H9 (cell line): ENCODE results near the gene TLN1. TPM values are rescaled to one million over a fixed set of nuclear protein-coding genes. Genes with fewer than 3 reads are reported as not detected.

Source experiments
- DNase-seq: peaks from one replicate; pipeline ENCODE4 v3.0.0-alpha.2; 2017
- H2AFZ ChIP-seq: one replicate; pipeline ENCODE4 v1.6.1; 2013; ENCODE audit warnings: mild to moderate bottlenecking, low read length, control low read depth, moderate library complexity
- H2AK5ac ChIP-seq: 2 replicates; pipeline ENCODE4 v1.6.1; 2013; ENCODE audit warnings: low read length, control low read depth, mixed read lengths; ENCODE audit not compliant: insufficient read length
- H2BK120ac ChIP-seq: one replicate; pipeline ENCODE4 v1.6.1; 2013; ENCODE audit warnings: low read depth, mild to moderate bottlenecking, low read length, control low read depth, inconsistent platforms; ENCODE audit not compliant: poor library complexity, severe bottlenecking
- H2BK12ac ChIP-seq: 2 replicates; pipeline ENCODE4 v1.6.1; 2013; ENCODE audit warnings: low read length, control low read depth, mixed read lengths, low read depth; ENCODE audit not compliant: insufficient read length
- H2BK15ac ChIP-seq: 2 replicates; pipeline ENCODE4 v1.6.1; 2013; ENCODE audit warnings: low read depth, low read length, control low read depth
- H2BK20ac ChIP-seq: one replicate; pipeline ENCODE4 v1.6.1; 2013; ENCODE audit warnings: low read depth, mild to moderate bottlenecking, low read length, control low read depth, inconsistent platforms; ENCODE audit not compliant: poor library complexity, severe bottlenecking
- H2BK5ac ChIP-seq: 2 replicates; pipeline ENCODE4 v1.6.1; 2013; ENCODE audit warnings: low read length, control low read depth, mixed read lengths; ENCODE audit not compliant: insufficient read length
- H3K14ac ChIP-seq: 2 replicates; pipeline ENCODE4 v1.6.1; 2013; ENCODE audit warnings: low read length, control low read depth; ENCODE audit not compliant: insufficient read depth
- H3K18ac ChIP-seq: 2 replicates; pipeline ENCODE4 v1.6.1; 2013; ENCODE audit warnings: low read depth, mild to moderate bottlenecking, mixed read lengths, low read length, control low read depth; ENCODE audit not compliant: insufficient read length
- H3K23ac ChIP-seq: 2 replicates; pipeline ENCODE4 v1.6.1; 2013; ENCODE audit warnings: low read length, control low read depth, mixed read lengths, low read depth; ENCODE audit not compliant: insufficient read length
- H3K23me2 ChIP-seq: 2 replicates; pipeline ENCODE4 v1.6.1; 2013; ENCODE audit warnings: low read depth, mild to moderate bottlenecking, mixed read lengths, low read length, control low read depth; ENCODE audit not compliant: insufficient read length, poor library complexity, severe bottlenecking
- H3K27ac ChIP-seq: 2 replicates; pipeline ENCODE4 v1.5.1; 2013; ENCODE audit warnings: low read length, control low read depth, mixed read lengths, low read depth; ENCODE audit not compliant: insufficient read length
- H3K27me3 ChIP-seq: 2 replicates; pipeline ENCODE4 v1.6.1; 2013; ENCODE audit warnings: low read length, control low read depth, inconsistent platforms; ENCODE audit not compliant: insufficient read depth
- H3K4ac ChIP-seq: 2 replicates; pipeline ENCODE4 v1.6.1; 2013; ENCODE audit warnings: low read depth, mild to moderate bottlenecking, control low read depth, inconsistent platforms, low read length, moderate library complexity
- H3K4me1 ChIP-seq: 2 replicates; pipeline ENCODE4 v1.6.1; 2013; ENCODE audit warnings: low read length, control low read depth, inconsistent platforms; ENCODE audit not compliant: insufficient read depth
- H3K4me2 ChIP-seq: 2 replicates; pipeline ENCODE4 v1.6.1; 2013; ENCODE audit warnings: low read length, control low read depth, mixed read lengths; ENCODE audit not compliant: insufficient read length, insufficient read depth
- H3K56ac ChIP-seq: 2 replicates; pipeline ENCODE4 v1.6.1; 2013; ENCODE audit warnings: low read depth, mild to moderate bottlenecking, mixed read lengths, low read length, control low read depth; ENCODE audit not compliant: insufficient read length
- H3K79me1 ChIP-seq: 2 replicates; pipeline ENCODE4 v1.6.1; 2013; ENCODE audit warnings: low read depth, mild to moderate bottlenecking, moderate library complexity, low read length, control low read depth, inconsistent platforms; ENCODE audit not compliant: insufficient read depth, poor library complexity, severe bottlenecking
- H3K79me2 ChIP-seq: 2 replicates; pipeline ENCODE4 v1.6.1; 2013; ENCODE audit warnings: low read length, control low read depth, inconsistent platforms; ENCODE audit not compliant: insufficient read depth
- H3K9ac ChIP-seq: 2 replicates; pipeline ENCODE4 v1.6.1; 2013; ENCODE audit warnings: low read length, control low read depth, mixed read lengths; ENCODE audit not compliant: insufficient read length; ENCODE audit errors: extremely low read depth
- H3K9me3 ChIP-seq: one replicate; pipeline ENCODE4 v1.6.1; 2013; ENCODE audit warnings: low read depth, low read length, inconsistent platforms; ENCODE audit not compliant: control insufficient read depth
- H3T11ph ChIP-seq: one replicate; pipeline ENCODE4 v1.6.1; 2013; ENCODE audit warnings: mild to moderate bottlenecking, low read length, control low read depth, inconsistent platforms
- H4K20me1 ChIP-seq: one replicate; pipeline ENCODE4 v1.6.1; 2013; ENCODE audit not compliant: control insufficient read depth, insufficient read length, insufficient read depth
- H4K5ac ChIP-seq: 2 replicates; pipeline ENCODE4 v1.6.1; 2013; ENCODE audit warnings: low read depth, mild to moderate bottlenecking, mixed read lengths, low read length, control low read depth; ENCODE audit not compliant: insufficient read length
- H4K8ac ChIP-seq: replicated peaks from 2 replicates; pipeline ENCODE4 v1.6.1; 2013; ENCODE audit warnings: low read length, control low read depth, mixed read lengths, low read depth; ENCODE audit not compliant: insufficient read length
- H4K91ac ChIP-seq: 2 replicates; pipeline ENCODE4 v1.6.1; 2013; ENCODE audit warnings: low read depth, mild to moderate bottlenecking, moderate library complexity, mixed read lengths, low read length, control low read depth; ENCODE audit not compliant: insufficient read length
- H3K27ac Mint-ChIP-seq, 3 experiments: 2 replicates in 2 of 3; 3 replicates in 1 of 3; pipeline ENCODE4 v1.8.0; 2020 to 2021; ENCODE audit warnings: mixed read lengths in 3 of 3, mild to moderate bottlenecking in 1 of 3, moderate library complexity in 1 of 3
- H3K27me3 Mint-ChIP-seq: 2 replicates; pipeline ENCODE4 v1.8.0; 2021; ENCODE audit warnings: low read depth, mild to moderate bottlenecking, moderate library complexity, mixed read lengths
- H3K36me3 Mint-ChIP-seq, 3 experiments: 2 replicates in 2 of 3; 3 replicates in 1 of 3; pipeline ENCODE4 v1.8.0; 2020 to 2021; ENCODE audit warnings: low read depth in 3 of 3, mixed read lengths in 3 of 3; ENCODE audit not compliant: insufficient read depth in 1 of 3
- H3K4me1 Mint-ChIP-seq, 2 experiments: 2 replicates each; pipeline ENCODE4 v1.8.0; 2020; ENCODE audit warnings: mixed read lengths in 2 of 2
- H3K4me3 Mint-ChIP-seq, 2 experiments: 2 replicates in 1 of 2; 3 replicates in 1 of 2; pipeline ENCODE4 v1.8.0; 2020 to 2021; ENCODE audit warnings: mild to moderate bottlenecking in 2 of 2, mixed read lengths in 2 of 2, moderate library complexity in 1 of 2
- H3K9me3 Mint-ChIP-seq, 2 experiments: 2 replicates in 1 of 2; 3 replicates in 1 of 2; pipeline ENCODE4 v1.8.0; 2020; ENCODE audit warnings: mild to moderate bottlenecking in 2 of 2, mixed read lengths in 2 of 2, moderate library complexity in 1 of 2
- WGBS: extraction: QIAGEN DNeasy Blood & Tissue Kit; methylation state at CpG from one replicate; pipeline ENCODE4 v1.1.7; 2013; ENCODE audit warnings: missing lambda C conversion rate, low lambda C conversion rate, mixed read lengths; ENCODE audit not compliant: insufficient read length; ENCODE audit errors: extremely low coverage; 5-methylcytosine and 5-hydroxymethylcytosine counted together
- total RNA-seq: library from RNA; stranded (reverse); gene quantifications from 2 replicates; pipeline ENCODE4 v1.2.1, GENCODE V29; 2021
- TF ChIP-seq, protein P1 (sequence below): fragments of 200-600 bp; sonication (generic); conservative IDR thresholded peaks from 3 replicates; pipeline ENCODE4 v1.8.0; 2021; ENCODE audit warnings: antibody characterized with exemption, mild to moderate bottlenecking

TLN1 gene
- total RNA-seq, 1 experiment from 2014 or later: 102 TPM

DNA sequence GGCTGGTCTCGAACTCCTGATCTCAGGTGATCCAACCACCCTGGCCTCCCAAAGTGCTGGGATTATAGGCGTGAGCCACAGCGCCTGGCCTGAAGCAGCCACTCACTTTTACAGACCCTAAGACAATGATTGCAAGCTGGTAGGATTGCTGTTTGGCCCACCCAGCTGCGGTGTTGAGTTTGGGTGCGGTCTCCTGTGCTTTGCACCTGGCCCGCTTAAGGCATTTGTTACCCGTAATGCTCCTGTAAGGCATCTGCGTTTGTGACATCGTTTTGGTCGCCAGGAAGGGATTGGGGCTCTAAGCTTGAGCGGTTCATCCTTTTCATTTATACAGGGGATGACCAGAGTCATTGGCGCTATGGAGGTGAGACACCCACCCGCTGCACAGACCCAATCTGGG, 56.8 kb downstream of the TLN1 start:
- H4K91ac ChIP-seq: no peak overlapping the region
- H3K9me3 ChIP-seq: no peaks in the 10 kb centered on the region
- H3T11ph ChIP-seq: no peak overlapping the region
- no peak overlapping the region for H2BK15ac ChIP-seq
- Mint-ChIP-seq H3K36me3 (no peaks in the 10 kb centered on the region; a peak in 1 of 7 replicates), H3K9me3 (no peaks in the 10 kb centered on the region), H3K4me3 (peak overlapping the region; percentile 70 to 82), H3K4me1 (peaks cover 4 to 20% of the 10 kb centered on the region in 2 experiments), H3K27me3 (peaks cover 35% of the 10 kb centered on the region), H3K27ac (no peak overlapping the region; a peak in 1 of 7 replicates)
- TF ChIP-seq, protein P1, sequence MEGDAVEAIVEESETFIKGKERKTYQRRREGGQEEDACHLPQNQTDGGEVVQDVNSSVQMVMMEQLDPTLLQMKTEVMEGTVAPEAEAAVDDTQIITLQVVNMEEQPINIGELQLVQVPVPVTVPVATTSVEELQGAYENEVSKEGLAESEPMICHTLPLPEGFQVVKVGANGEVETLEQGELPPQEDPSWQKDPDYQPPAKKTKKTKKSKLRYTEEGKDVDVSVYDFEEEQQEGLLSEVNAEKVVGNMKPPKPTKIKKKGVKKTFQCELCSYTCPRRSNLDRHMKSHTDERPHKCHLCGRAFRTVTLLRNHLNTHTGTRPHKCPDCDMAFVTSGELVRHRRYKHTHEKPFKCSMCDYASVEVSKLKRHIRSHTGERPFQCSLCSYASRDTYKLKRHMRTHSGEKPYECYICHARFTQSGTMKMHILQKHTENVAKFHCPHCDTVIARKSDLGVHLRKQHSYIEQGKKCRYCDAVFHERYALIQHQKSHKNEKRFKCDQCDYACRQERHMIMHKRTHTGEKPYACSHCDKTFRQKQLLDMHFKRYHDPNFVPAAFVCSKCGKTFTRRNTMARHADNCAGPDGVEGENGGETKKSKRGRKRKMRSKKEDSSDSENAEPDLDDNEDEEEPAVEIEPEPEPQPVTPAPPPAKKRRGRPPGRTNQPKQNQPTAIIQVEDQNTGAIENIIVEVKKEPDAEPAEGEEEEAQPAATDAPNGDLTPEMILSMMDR: no peak
- peak overlapping the region; percentile 58 for H3K4me2 ChIP-seq
- H3K23me2 ChIP-seq: no peaks in the 10 kb centered on the region
- no peak overlapping the region for H2AK5ac ChIP-seq
- WGBS: no CpG with 5 or more reads among the region's 13 CpGs
- H3K79me2 ChIP-seq: no peaks in the 10 kb centered on the region
- H3K18ac ChIP-seq: no peak overlapping the region
- no peaks in the 10 kb centered on the region for H3K79me1 ChIP-seq
- H3K27ac ChIP-seq: no peak overlapping the region
- no peak overlapping the region for H2BK5ac ChIP-seq
- H2BK20ac ChIP-seq: no peak overlapping the region
- H3K4me1 ChIP-seq: no peaks in the 10 kb centered on the region
- H4K8ac ChIP-seq: no peak overlapping the region
- H3K27me3 ChIP-seq: peaks cover 3% of the 10 kb centered on the region; the same call in 1 of the 2 replicates
- peak; percentile 63 for DNase-seq
- no peak overlapping the region for H2BK120ac ChIP-seq
- H4K20me1 ChIP-seq: no peaks in the 10 kb centered on the region
- H3K56ac ChIP-seq: no peak overlapping the region
- H3K14ac ChIP-seq: no peak overlapping the region
- no peak overlapping the region for H2BK12ac ChIP-seq
- no peak overlapping the region for H2AFZ ChIP-seq
- H3K4ac ChIP-seq: no peak overlapping the region
- no peak overlapping the region for H4K5ac ChIP-seq
- H3K23ac ChIP-seq: no peak overlapping the region
- peak overlapping the region; percentile 25 for H3K9ac ChIP-seq
